Tibial nerve (tissue), 4 donors: ENCODE measurements around the gene TNRC6C. TPM values are rescaled to one million over a fixed set of nuclear protein-coding genes. Genes with fewer than 3 reads are reported as not detected.
A peak's percentile ranks its signal among the peaks of the same experiment; 100 is the strongest.
"Not testable (repeated sequence)": the region's sequence is repeated elsewhere in the genome, so short reads cannot be mapped to it uniquely, and the experiment has no call there.

ENCODE experiments used
- DNase-seq, 2 donors: peaks; one replicate each; pipeline ENCODE4 v3.0.0-alpha.2; 2019; ENCODE audit warnings: low spot score in 2 of 2
- H3K27ac ChIP-seq, 4 donors: fragments of 200-600 bp; sonication (generic) in 3 of 4; one replicate each; pipeline ENCODE4 v1.5.1; 2017 to 2019; ENCODE audit warnings: mild to moderate bottlenecking in 1 of 4
- H3K27me3 ChIP-seq, 2 donors: fragments of 200-600 bp; sonication (generic) in 1 of 2; one replicate each; pipeline versions ENCODE4 v1.5.1 to v1.6.0; 2017 to 2019
- H3K36me3 ChIP-seq, 3 donors: fragments of 200-600 bp; sonication (generic); one replicate each; pipeline ENCODE4 v1.5.1; 2018 to 2019
- H3K4me1 ChIP-seq, 4 donors: fragments of 200-600 bp; sonication (generic) in 3 of 4; one replicate each; pipeline ENCODE4 v1.5.1; 2017 to 2019
- H3K4me3 ChIP-seq, 4 donors: fragments of 200-600 bp; sonication (generic) in 3 of 4; one replicate each; pipeline ENCODE4 v1.5.1; 2017 to 2019; ENCODE audit warnings: mild to moderate bottlenecking in 1 of 4, moderate library complexity in 1 of 4
- H3K9me3 ChIP-seq, 4 donors: fragments of 200-600 bp; sonication (generic) in 3 of 4; one replicate each; pipeline ENCODE4 v1.5.1; 2017 to 2019
- CTCF ChIP-seq, 5 experiments: fragments of 200-600 bp in 3 of 5; fragments of 450-650 bp in 2 of 5; sonication (generic) in 3 of 5; IDR thresholded peaks; one replicate each; pipeline ENCODE4 v1.5.1; 2016 to 2019; ENCODE audit warnings: antibody characterized with exemption in 5 of 5, mild to moderate bottlenecking in 3 of 5, moderate library complexity in 2 of 5
- EP300 ChIP-seq, 2 donors: sonication (generic); formaldehyde crosslinking; IDR thresholded peaks; one replicate each; pipeline ENCODE4 v1.6.1; 2017; ENCODE audit warnings: antibody characterized with exemption in 2 of 2, mild to moderate bottlenecking in 1 of 2
- POLR2A ChIP-seq, 2 donors: fragments of 450-650 bp; IDR thresholded peaks; one replicate each; pipeline ENCODE4 v1.6.1; 2017; ENCODE audit warnings: antibody characterized with exemption in 2 of 2, mild to moderate bottlenecking in 2 of 2, moderate library complexity in 2 of 2
- WGBS, 2 donors: methylation state at CpG; one replicate each; pipeline ENCODE4 v1.1.5; 2018; 5-methylcytosine and 5-hydroxymethylcytosine counted together
- total RNA-seq, 4 donors: library from RNA; depleted of rRNA; stranded (reverse); fragments of >200 nt; gene quantifications; one replicate each; pipeline ENCODE4 v1.1.0, GENCODE V29; 2016

The TNRC6C gene
- total RNA-seq, 4 donors from 2014 or later, result 24.0 to 43.5 (median 34.3) TPM

- no peak for TF ChIP-seq EP300 (IDR thresholded peaks at IDR 0.05)
- TF ChIP-seq CTCF (IDR thresholded peaks at IDR 0.05), result no peak
- no peak for TF ChIP-seq POLR2A (IDR thresholded peaks at IDR 0.05)
- Histone ChIP-seq H3K27ac (no peak overlapping the region), H3K4me1 (peaks cover 0 to 28% (median 23%) of the 10 kb centered on the region in 4 donors), H3K27me3 (no peaks in the 10 kb centered on the region), H3K9me3 (no peaks in the 10 kb centered on the region), H3K36me3 (no peaks in the 10 kb centered on the region), H3K4me3 (no peak overlapping the region)
- DNase-seq, result no peak
- 91 to 92% methylated on average over 9 of the region's 9 CpGs for WGBS, 2 donors
These were observed 177.5 kb downstream of the TNRC6C start for GRCh38 chr17:78135858-78136500.

- Histone ChIP-seq H3K4me1 (peaks cover 0 to 25% (median 13%) of the 10 kb centered on the region in 4 donors), H3K9me3 (no peaks in the 10 kb centered on the region), H3K4me3 (no peak overlapping the region), H3K27me3 (no peaks in the 10 kb centered on the region), H3K27ac (no peak overlapping the region), H3K36me3 (no peaks in the 10 kb centered on the region)
- TF ChIP-seq POLR2A (IDR thresholded peaks at IDR 0.05) (no peak), EP300 (IDR thresholded peaks at IDR 0.05) (no peak), CTCF (IDR thresholded peaks at IDR 0.05) (peak in 1 of 5 experiments; percentile 33)
- 68 to 71% methylated on average over 22 to 26 of the region's 26 CpGs for WGBS, 2 donors
- DNase-seq, result no peak
These were observed 179.1 kb downstream of the TNRC6C start for GRCh38 chr17:78137392-78138203.

- Histone ChIP-seq H3K36me3 (no peaks in the 10 kb centered on the region), H3K4me3 (no peak overlapping the region), H3K4me1 (peaks cover 0 to 29% (median 13%) of the 10 kb centered on the region in 4 donors), H3K27ac (peak overlapping the region in 2 of 4 donors; percentile 44 to 52), H3K9me3 (no peaks in the 10 kb centered on the region), H3K27me3 (no peaks in the 10 kb centered on the region)
- DNase-seq, result no peak
- 85 to 90% methylated on average over 14 to 16 of the region's 17 CpGs for WGBS, 2 donors
- TF ChIP-seq POLR2A (IDR thresholded peaks at IDR 0.05) (no peak), CTCF (IDR thresholded peaks at IDR 0.05) (no peak), EP300 (IDR thresholded peaks at IDR 0.05) (no peak)
These were observed 179.9 kb downstream of the TNRC6C start for GRCh38 chr17:78138204-78139060.

GRCh38 chr17:78139861-78140168 lies 181.3 kb downstream of the TNRC6C start:
- not testable (repeated sequence) for H3K27me3 ChIP-seq, H3K36me3 ChIP-seq, DNase-seq, H3K4me3 ChIP-seq, H3K9me3 ChIP-seq
- Histone ChIP-seq H3K27ac (peak overlapping the region in 3 of 4 donors; percentile 44 to 70 (median 52)), H3K4me1 (peaks cover 1 to 43% (median 19%) of the 10 kb centered on the region in 4 donors)
- 83% methylated on average over 12 of the region's 12 CpGs for WGBS, 2 donors

- H3K4me1 ChIP-seq, result peaks cover 7 to 49% (median 25%) of the 10 kb centered on the region in 4 donors
- H3K27ac ChIP-seq, result peak overlapping the region in 3 of 4 donors; percentile 44 to 70 (median 52)
- DNase-seq, result peak; percentile 86 to 88
- H3K9me3 ChIP-seq, result no peaks in the 10 kb centered on the region
- peak overlapping the region in 1 of 4 donors; percentile 20 for H3K4me3 ChIP-seq
- TF ChIP-seq CTCF (IDR thresholded peaks at IDR 0.05), result no peak
- TF ChIP-seq POLR2A (IDR thresholded peaks at IDR 0.05), result peak in 1 of 2 donors; percentile 38
- H3K27me3 ChIP-seq, result no peaks in the 10 kb centered on the region
- 22 to 33% methylated on average over 47 to 55 of the region's 58 CpGs for WGBS, 2 donors
- H3K36me3 ChIP-seq, result no peaks in the 10 kb centered on the region
These were observed 181.9 kb downstream of the TNRC6C start for GRCh38 chr17:78140169-78141051.
